Hippocampal formation (tissue), 2 donors: ENCODE measurements around the gene ATXN7L1.
A peak's percentile ranks its signal among the peaks of the same experiment; 100 is the strongest.

ENCODE experiments used
- DNase-seq, 2 donors: peaks; one replicate each; lab custom pipeline; 2025; lab: John Stamatoyannopoulos, UW

ATXN7L1 gene

DNA sequence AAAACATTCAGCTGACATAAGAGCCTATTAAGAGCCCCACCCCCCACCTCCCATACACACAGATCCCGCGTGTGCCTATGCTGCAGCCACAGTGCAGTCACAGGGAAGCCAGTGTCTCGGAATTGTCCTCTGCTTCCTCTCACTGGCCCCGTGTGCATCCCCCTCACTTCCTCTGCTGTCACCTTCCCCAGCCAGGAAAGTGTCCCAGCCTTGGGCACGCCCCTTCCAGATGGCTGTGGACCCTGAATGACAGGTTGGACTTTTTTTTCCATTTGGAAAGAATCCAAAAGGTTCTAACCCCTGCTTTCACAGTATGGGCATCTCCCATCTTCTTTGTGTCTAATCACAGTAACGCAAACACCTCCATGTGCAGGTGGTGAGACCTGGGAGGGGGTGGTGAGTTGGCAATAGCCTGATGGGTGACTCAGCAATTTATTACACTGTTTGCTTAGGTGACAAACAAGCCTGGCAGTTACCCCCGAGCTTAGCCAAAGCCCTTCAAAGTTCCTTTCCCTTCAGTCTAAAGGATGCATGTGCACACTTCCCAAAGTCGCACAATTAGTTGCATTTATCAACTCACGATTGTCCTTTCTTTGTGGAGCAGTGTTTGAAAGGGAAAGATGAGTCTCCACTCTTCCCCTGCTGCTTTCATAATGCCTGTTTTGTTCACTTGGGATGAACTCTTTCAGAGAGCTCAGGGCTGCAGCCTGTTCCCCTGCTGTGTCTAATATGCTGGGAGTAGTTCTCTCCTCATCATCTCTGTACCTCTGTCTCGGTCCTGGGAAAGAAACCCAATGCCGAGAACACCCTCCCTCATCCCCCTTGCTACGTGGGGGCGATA, 227.6 kb downstream of the ATXN7L1 start:
- peak in 1 of 2 donors; percentile 39 for DNase-seq

DNA sequence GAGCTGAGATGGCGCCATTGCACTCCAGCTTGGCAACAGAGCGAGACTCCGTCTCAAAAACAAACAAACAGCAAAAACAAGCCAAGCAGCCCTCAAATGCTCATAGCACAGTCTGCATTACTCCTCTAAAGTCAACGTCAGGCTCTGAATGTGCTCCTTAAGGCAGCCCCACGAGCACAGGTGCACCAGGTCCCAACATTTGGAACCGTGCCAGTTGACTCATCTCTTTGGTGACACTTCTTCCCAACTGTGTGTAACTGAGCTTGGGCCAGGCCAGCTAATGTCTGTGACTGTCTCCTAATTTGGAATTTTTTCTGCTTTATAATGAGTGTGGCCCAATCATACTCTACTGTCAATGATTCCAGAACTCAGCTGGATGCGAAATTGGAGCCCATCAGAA, 228.8 kb downstream of the ATXN7L1 start:
- DNase-seq, result no peak

DNA sequence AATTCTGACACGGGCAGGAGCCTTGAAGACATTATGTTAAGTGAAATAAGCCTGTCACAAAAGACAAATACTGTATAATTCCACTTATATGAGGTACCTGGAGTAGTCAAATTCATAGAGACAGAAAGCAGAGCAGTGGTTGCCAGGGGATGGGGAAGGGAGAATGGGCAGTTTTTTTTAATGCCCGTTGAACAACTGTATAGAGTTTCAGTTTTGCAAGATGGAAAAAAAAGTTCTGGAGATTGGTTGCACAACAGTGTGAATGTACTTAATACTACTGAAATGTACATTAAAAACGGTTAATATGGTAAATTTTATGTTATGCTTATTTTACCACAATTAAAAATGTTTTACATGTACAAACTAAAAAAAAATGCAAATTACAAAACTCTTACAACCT, 231.5 kb downstream of the ATXN7L1 start:
- DNase-seq, result no peak

DNA sequence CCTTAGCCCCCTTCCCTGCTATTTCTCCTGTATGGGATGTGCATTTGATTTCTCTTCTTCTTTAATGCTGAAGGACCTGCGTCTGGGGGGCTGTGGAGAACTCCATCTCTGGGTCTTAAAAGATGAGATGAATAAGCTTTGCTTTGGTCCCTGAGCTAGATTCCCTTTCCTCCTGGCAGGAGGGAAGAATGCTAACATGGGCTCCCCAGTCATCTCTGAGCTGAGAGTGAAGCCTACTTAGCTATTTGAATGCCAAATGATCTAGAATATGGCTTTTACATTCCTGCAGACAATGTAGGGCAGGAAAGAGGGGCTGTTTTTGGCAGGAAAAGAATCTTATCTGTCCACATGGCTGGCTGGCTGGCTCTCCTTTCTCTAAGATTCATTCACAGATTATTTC, 232.5 kb downstream of the ATXN7L1 start:
- no peak for DNase-seq

DNA sequence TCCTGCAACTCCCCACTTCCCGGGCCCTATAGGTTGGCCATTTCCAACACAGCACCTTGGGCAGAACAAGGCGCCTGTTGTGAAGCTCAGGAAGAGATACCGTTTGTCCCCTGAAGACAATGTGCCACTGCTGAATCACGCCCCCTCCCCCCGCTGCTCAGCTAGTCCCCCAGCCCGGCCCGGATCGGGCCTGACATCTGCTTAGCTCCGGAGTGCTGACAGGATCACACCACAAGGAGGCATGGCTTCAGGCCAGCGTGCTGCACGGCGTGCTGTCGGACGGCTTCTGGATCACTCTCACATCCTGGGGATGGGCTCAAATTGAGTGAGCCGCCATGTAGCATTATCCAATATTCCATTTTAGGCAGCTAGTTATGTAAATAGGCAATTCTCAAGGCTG, 233.0 kb downstream of the ATXN7L1 start:
- DNase-seq, result no peak

DNA sequence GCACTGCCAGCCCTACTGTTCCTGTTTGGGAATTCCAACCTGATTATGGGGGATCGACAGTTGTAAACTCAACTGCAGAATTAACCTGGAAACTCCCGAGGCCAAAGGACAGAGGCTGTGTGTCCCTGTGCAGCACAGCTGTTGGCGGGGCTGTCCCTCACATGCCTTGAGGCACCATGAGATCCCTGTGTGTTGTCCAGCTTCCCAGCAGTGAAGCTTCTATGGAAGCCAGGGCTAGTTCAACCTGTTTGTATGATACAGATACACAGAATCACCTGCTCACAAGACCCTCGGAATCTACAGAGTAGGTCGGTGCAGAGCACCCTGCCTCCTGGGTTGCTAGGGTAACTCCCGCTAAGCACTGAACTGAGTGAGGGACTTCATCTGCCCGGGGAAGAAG, 234.1 kb downstream of the ATXN7L1 start:
- no peak for DNase-seq

DNA sequence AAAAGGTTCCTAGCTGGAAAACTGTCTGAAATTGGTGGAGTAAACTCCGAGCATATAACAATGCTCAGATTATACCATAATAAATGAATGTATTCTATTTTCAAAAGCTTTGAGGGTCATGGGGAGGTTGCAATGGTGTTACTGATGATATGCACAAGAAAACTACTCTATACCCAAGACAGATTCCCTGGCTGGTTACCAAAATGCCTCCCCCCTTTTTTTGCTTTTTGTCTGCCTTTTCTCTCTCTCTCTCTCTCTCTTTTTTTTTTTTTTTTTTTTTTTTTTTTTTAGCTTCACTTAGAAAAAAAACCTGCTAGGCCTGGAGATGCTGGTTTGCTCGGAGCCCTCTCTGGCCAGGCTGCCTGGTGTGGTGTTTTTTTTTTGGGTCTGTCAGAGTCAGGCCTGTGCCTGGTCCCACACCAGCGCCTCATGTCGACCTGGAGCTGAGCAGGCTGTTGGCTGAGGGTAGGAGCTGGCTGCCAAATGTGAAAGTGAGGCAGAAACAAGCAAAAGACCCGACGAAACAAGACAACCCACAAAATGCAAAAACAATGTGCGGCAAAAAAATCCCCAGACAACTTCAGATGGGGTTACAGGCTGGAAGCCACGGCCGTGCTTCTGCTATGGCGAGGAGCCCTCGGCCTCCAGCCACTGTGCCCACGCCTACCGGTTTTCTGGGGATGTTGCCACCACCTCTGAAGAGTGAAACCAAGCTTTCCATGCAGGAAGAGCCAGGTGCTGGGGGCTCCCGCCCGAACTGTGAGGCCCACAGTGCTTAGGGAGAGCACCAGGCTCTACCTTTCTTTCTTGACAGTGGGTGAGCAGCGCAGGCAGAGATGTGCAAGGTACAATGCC, 235.2 kb downstream of the ATXN7L1 start:
- DNase-seq, result no peak

DNA sequence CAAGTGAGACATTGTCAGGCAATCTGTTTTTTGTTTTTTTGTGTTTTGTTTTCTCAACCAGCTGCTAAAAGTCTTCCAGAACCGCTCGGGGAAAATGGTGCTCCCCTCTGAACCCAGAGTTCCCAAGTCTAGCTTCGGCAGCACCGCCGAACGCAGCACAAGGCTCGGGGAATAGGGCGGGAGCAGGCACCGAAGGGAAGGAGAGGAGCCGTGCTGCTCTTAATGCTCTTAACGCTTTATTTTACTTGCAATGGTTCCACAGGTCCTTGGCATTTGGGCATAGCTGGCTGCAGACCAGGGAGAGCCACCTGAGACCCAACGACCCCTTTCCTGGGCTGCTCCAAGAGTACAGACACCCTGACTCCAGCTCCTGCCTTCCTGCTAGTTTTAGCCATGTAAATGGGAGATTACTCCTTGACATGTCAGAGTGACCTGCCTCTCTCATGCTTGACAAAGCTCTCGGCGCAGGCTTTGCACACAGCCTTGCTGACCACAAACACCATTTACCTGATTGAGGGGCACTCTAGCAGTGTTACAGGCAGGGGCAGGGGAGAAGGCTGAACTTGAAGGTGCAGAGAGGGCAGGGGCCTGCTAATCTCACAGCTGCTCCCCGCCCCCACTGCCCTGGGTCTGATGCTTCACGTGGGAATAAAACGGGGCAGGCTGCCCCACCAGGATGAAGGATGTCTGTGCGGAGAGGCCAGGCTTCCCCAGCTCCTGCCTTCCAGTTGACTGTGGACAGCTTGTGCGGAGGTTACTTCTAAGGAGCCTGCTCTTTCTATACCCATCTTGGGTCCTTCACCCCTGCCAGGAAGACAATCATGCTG, 236.5 kb downstream of the ATXN7L1 start:
- DNase-seq, result no peak

DNA sequence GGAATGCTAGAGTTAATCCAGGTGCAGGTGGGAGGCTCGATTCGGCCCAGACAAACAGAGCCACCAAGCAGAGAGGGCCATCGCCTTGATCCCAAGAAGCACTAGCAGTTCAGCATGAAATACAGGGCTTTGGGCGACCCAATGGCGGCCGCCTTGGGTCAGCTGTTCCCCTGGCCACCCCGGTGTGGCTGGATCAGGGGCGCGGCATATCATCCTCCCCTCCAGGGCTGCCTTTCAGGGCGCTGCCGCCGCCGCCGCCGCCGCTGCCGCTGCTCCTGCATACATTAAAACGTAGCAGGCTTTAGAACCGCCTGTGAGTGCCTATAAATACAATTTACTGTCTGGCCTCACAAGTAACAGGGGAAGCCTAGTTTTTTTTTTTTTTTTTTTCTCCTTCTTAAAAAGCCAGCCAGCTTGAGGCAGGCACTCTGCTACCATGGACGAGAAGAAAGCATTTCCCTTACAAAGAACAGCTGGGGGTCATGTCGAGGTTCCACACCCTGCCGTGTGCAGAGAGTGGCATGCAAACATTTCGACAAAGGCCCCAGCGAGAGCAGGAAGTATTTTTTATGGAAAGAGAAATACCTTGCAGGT, 237.4 kb downstream of the ATXN7L1 start:
- DNase-seq, result no peak

DNA sequence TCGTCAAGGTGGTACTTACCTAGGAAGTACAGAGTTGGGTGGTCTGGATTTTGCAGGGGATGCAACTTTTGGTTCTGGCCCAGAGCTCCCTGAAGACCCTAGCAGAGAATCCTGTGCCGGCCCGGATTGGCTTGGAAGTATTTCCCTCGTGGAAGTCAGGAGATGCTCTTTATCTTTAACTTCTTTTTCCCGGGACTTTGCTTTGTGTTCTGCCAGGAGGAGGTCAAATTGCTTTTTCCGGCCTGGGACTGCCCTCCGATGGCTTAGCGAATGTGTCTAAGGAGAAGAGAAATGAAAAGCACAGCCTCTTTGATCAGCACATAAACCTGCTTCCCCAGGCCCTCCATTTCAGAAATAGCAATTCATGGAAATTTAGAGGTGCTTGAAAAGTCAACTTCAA, 238.1 kb downstream of the ATXN7L1 start:
- DNase-seq, result no peak

DNA sequence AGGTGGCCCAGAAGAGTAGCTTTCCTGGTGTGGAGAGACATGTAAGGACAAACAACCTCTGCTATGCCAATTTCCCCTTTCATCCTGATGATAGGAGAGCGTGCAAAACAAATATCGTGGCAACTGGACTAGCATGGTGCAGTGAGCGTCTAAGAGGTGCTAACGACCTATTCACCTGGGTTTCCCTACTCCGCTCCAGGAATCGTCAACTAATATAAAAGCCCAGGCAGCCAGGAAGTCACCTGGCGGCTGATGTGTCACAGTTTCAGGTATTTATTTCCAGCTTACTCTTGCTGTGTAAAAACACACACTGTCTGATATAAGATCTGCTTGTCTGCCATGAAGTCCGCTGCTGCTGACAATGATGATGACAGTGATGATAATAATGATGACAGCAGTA, 238.6 kb downstream of the ATXN7L1 start:
- DNase-seq, result no peak

DNA sequence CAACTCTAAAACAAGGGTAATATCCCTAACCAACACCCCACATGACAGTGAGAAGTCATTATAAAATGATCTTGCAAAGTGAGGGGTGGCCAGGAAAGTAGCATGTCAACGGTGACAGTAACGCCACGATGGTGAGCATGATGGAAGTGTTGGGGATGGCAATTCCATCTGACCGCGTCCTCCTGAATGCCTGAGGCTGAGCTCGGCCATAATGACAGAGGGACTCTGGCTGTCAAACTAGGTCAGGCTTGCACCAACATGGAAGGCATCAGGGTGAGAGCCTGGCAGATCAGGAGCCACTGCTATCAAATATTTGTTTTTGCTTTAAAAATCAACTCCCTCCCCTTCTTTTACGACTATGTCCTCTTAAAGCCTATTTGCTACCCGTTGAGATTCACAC, 239.4 kb downstream of the ATXN7L1 start:
- DNase-seq, result no peak

DNA sequence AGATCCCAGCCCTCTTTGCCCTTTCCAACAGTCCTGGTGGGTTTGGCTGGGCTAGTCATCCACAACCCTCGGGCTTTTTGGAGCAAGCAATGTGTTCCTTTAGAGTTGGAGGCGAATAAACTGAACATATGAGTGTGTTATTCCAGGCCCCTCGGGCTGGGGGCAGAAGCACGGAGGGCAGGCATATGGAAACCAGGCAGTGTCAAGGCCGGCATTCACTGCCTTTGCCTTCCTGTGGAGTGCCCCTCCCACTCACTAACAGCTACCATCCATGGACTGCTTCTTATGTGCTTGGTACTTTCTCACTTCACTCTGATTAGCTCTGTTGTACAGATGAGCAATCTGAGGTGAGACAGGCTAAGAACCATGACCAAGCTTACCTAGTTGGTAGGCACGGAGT, 241.2 kb downstream of the ATXN7L1 start:
- DNase-seq, result no peak

DNA sequence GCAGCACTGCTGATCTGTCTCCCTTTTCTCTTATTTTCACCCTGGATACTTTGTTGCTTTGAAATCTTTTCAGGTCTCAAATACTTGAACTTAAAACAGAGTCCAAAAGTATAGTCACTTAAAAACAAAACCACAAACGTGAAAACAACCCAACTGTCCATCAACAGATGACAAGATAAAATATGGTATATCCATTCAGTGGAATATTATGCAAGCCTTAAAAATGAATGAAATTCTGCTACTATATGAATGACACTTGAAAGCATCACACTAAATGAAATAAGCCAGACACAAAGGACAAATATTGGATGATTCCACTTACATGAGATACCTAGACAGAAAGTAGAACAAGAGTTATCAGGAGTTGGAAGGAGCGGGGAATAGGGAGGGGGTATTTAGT, 250.4 kb downstream of the ATXN7L1 start:
- no peak for DNase-seq

DNA sequence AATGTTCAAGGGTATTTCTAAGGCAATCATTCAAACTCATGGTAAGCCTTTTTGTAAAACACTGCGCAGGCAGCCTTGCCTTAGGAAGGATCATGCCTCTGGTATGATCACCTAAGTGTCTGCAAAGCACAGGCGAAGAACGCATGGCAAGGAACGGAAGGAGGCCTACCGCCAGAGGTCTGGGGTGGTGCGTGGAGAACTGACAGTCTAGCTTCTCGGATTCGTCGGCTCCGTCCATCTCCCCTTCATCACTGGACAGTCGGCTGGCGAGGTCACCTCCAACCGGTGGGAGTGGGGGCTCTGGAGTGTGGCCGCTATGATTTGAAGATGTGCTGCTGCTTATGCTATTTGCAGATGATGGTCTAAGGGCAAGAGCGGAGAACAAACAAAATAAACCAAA, 252.5 kb downstream of the ATXN7L1 start:
- no peak for DNase-seq

DNA sequence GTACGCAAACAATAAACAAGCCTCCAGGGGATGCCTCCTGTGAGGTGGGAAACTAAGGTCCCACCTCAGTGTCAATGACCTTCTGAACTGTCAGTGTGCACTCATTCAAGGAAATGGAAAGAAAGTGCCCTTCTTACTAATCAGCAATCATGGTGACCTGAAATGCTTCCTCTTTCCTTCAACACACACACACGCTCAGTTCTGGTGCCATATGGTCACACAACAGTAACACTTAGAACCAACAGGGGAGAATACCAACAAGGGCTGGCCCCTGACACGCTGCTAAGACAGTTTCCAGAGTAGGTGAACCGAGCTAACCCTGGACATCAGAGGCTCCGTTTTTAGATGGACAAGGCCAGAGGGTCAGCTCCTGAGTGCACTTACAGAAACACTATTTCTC, 253.0 kb downstream of the ATXN7L1 start:
- DNase-seq, result no peak

DNA sequence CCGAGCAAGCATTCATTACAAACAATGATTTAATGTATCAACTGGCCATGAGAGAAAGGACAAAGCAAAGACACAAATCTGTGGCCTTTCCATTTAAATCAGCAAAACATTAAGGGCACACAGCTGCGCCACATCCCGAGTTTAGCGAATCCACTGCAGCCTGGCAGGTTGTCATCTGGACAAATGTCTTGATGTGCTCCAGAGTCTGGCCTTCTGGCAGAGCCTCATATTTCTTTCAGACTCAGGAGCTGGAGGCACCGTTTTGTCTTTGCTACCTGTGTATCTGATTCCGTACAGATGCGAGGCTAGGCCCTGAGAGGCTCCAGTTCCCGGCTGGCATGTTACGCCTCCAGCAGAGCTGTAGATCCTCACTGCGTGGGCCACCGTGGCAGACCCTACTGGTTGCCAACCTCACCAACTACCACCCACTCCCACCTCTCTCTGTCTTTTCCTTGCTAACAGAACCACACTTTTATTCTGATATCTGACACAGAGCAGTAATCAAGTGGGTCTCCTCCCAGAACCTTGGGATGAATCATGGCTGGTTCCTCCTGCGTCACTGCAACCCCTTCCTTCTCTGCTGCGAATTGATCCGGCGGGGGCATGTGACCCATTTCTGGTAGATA, 254.2 kb downstream of the ATXN7L1 start:
- DNase-seq, result no peak

DNA sequence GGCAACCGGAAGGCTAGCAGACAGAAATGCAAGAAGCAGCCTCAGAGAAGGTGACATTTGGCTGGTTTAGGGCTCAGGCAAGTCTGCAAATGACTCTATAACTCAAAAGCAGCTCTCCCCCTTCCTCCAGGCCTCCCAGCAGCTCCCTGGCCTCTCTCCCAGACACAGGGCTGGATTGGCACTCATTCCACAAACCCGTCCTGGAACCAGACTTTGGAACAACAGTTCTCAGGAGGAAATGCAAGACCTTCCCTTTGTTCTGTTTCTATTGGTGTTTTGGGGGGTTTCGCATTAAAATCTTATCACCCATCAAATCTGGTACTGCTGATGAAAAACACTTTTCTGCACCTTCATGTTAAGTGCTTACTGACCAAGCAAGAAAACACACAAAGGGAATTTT, 254.8 kb downstream of the ATXN7L1 start:
- peak; percentile 35 to 57 for DNase-seq

DNA sequence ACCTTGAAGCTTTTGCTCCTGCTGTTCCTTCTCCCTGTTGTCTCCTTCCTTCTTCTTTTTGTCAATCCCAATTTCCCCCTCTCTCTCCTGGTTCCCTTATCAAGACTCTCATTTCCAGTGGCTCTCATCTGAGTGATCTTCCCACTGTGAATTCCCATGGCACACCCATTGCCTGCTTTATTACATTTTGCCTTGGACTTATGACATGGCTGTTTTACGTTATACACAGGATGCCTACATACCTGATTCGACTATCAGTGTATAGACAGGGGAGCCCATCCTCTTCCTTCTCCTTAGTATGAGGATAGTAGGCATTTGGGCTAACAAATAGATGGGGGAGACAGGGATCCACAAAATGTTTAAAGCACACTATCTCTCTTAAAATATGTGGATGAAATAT, 255.2 kb downstream of the ATXN7L1 start:
- no peak for DNase-seq

DNA sequence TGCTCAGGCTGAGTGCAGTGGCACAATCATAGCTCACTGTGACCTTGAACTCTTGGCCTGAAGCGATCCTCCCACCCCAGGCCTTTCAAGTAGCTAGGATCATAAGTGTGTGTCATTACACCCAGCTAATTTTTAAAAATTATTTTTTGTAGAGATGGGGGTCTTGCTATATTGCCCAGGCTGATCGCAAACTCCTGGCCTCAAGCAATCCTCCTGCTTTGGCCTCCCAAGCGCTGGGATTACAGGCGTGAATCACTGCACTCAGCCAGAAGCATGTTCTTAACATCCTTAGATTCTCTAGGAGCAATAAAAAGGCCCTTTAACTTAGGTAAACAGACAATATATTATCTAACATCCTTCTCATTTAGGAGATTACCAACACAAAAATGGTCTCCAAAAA, 256.8 kb downstream of the ATXN7L1 start:
- no peak for DNase-seq

DNA sequence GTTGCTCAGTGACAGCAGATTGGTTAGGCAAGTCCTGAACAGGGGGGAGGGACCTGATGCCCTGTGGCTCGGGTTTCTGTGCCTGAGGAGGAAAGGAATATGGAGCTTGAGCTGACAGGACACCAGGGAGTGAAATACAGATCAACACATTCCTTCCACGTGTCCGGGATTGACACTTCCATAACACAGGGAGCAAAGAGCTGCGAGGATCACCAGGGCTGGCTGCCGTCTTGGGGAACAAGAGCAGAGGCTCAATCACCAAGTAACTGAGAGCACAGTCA, 258.4 kb downstream of the ATXN7L1 start:
- DNase-seq, result no peak
